Left ventricle myocardium superior (tissue), 1 donor: Measurements from ENCODE around the gene DOCK10. TPM values are rescaled to one million over a fixed set of nuclear protein-coding genes. Genes with fewer than 3 reads are reported as not detected.

ENCODE experiments used
- ATAC-seq: fragments of 200-7000 bp; cut with Tn5 transposase; one replicate; pipeline ENCODE4 v1.9.1; 2020; ENCODE audit warnings: mild to moderate bottlenecking, moderate library complexity
- DNase-seq: peaks from one replicate; pipeline ENCODE4 v3.0.0-alpha.2; 2020
- intact Hi-C: fragments of 100-400 bp; cut with micrococcal nuclease; formaldehyde crosslinking; loops from one replicate; pipeline ENCODE4 v1.11.0; 2022
- microRNA-seq: library from miRNA; unstranded; fragments of <30 nt; microRNA quantifications from one replicate; pipeline ENCODE4 v1.2.0, GENCODE V29; 2020; ENCODE audit warnings: borderline number of aligned reads
- total RNA-seq: library from RNA; stranded (reverse); fragmentation: NEBNext Ultra II Directional; extraction: Animal tissue kit (Norgen Biotek cat#: 25700); gene quantifications from one replicate; pipeline ENCODE4 v1.2.1, GENCODE V29; 2021
- donor health status: DM: no; HTN: yes; CAD: no; lungs with severe emphysema.

Gene DOCK10
- total RNA-seq, 1 donor from 2014 or later: 2.3 TPM

GRCh38 chr2:224716201-224716600, 326.1 kb downstream of the DOCK10 start, which contains the start of gene CCDC195:
TSS of gene CCDC195 (minus strand) at chr2:224716365. CDS start at chr2:224716365, 0 bp downstream.
- DNase-seq (no peak), ATAC-seq (no peak)
- intact Hi-C loops: no loop called here

Small RNA genes within 50 kb of the gene (microRNA-seq; reads per million reads assigned to microRNA genes)
- gene MIR4439: not detected
